Measurements from ENCODE around the gene UTP3. TPM values are rescaled to one million over a fixed set of nuclear protein-coding genes. Genes with fewer than 3 reads are reported as not detected.
"Not testable (repeated sequence)": the region's sequence is repeated elsewhere in the genome, so short reads cannot be mapped to it uniquely, and the experiment has no call there.

Gene UTP3
- total RNA-seq, 2 donors from 2014 or later, result 12.5 to 15.5 TPM

DNA sequence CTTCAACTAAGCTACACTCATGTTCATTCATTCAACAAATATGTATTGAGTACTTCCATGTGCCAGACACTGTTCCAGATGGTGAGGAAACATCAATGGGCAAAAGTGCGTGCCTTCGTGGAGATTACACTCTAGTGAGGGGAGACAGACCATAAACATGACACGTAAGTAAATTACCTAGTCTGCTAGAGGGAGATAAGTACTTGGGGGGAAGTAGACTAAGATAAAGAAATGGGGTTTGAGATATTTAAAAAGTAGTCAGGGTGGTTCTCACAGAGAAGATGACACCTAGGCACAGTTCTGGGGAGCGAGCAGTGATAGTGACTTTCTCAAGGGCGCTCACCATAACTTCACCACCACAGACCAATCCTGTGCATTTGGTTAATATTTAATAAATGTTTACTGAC lies 33.7 kb upstream of the UTP3 start:
- 29 to 36% methylated on average over 5 of the region's 5 CpGs for WGBS, 2 donors
- TF ChIP-seq, protein P1, sequence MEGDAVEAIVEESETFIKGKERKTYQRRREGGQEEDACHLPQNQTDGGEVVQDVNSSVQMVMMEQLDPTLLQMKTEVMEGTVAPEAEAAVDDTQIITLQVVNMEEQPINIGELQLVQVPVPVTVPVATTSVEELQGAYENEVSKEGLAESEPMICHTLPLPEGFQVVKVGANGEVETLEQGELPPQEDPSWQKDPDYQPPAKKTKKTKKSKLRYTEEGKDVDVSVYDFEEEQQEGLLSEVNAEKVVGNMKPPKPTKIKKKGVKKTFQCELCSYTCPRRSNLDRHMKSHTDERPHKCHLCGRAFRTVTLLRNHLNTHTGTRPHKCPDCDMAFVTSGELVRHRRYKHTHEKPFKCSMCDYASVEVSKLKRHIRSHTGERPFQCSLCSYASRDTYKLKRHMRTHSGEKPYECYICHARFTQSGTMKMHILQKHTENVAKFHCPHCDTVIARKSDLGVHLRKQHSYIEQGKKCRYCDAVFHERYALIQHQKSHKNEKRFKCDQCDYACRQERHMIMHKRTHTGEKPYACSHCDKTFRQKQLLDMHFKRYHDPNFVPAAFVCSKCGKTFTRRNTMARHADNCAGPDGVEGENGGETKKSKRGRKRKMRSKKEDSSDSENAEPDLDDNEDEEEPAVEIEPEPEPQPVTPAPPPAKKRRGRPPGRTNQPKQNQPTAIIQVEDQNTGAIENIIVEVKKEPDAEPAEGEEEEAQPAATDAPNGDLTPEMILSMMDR (IDR thresholded peaks at IDR 0.05), result no peak
- TF ChIP-seq POLR2A (IDR thresholded peaks at IDR 0.05), result no peak
- Histone ChIP-seq H3K4me3 (no peak overlapping the region), H3K9me3 (no peaks in the 10 kb centered on the region), H3K36me3 (replicated peaks in 1 of 2; ENCODE audit: insufficient read depth in 1 of 2, low read depth in 2 of 2) (no peaks in the 10 kb centered on the region), H3K27me3 (no peaks in the 10 kb centered on the region), H3K4me1 (no peaks in the 10 kb centered on the region), H3K27ac (no peak overlapping the region)
- no peak for DNase-seq
- ATAC-seq, result no peak
- intact Hi-C loops (cut with DNase I), result no loop called here

GRCh38 chr4:70657326-70657725 lies 31.0 kb upstream of the UTP3 start:
- no peaks in the 10 kb centered on the region for H3K36me3 ChIP-seq (replicated peaks in 1 of 2; ENCODE audit: insufficient read depth in 1 of 2, low read depth in 2 of 2)
- intact Hi-C loops (cut with DNase I), result no loop called here
- no peak overlapping the region for H3K27ac ChIP-seq
- no peaks in the 10 kb centered on the region for H3K27me3 ChIP-seq
- no peak for TF ChIP-seq POLR2A (IDR thresholded peaks at IDR 0.05)
- TF ChIP-seq, protein P1 (IDR thresholded peaks at IDR 0.05), result no peak
- no peaks in the 10 kb centered on the region for H3K4me1 ChIP-seq
- H3K9me3 ChIP-seq, result no peaks in the 10 kb centered on the region
- H3K4me3 ChIP-seq, result no peak overlapping the region
- DNase-seq, result no peak
- no peak for ATAC-seq
- 74 to 83% methylated on average over 5 of the region's 5 CpGs for WGBS, 2 donors

GRCh38 chr4:70658418-70658817 lies 29.9 kb upstream of the UTP3 start:
- no peak overlapping the region for H3K27ac ChIP-seq
- ATAC-seq, result no peak
- intact Hi-C loops (cut with DNase I), result no loop called here
- H3K4me3 ChIP-seq, result no peak overlapping the region
- 55 to 59% methylated on average over 3 of the region's 3 CpGs for WGBS, 2 donors
- DNase-seq, result no peak
- no peaks in the 10 kb centered on the region for H3K27me3 ChIP-seq
- TF ChIP-seq POLR2A (IDR thresholded peaks at IDR 0.05), result no peak
- TF ChIP-seq, protein P1 (IDR thresholded peaks at IDR 0.05), result no peak
- no peaks in the 10 kb centered on the region for H3K4me1 ChIP-seq
- H3K9me3 ChIP-seq, result no peaks in the 10 kb centered on the region
- H3K36me3 ChIP-seq (replicated peaks in 1 of 2; ENCODE audit: insufficient read depth in 1 of 2, low read depth in 2 of 2), result no peaks in the 10 kb centered on the region

DNA sequence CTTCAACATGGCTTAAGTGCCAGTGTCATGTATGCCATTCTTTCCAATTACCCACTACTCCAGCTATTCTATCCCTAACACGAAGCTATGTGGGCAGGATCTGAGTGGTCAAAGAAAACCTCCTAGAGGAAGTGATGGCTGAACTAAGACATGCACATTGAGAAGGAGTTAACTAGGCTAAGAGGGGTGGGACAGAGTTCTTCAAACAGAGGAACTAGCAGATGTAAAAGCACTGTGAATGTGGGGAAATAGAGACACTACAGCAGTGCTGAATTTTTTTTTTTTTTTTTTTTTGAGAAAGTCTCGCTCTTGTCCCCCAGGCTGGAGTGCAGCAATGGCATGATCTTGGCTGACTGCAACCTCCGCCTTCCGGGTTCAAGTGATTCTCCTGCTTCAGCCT lies 28.2 kb upstream of the UTP3 start:
- DNase-seq (no peak), ATAC-seq (no peak)
- intact Hi-C loops (cut with DNase I), result no loop called here
- Histone ChIP-seq H3K36me3 (replicated peaks in 1 of 2; ENCODE audit: insufficient read depth in 1 of 2, low read depth in 2 of 2) (no peaks in the 10 kb centered on the region), H3K9me3 (no peaks in the 10 kb centered on the region), H3K27ac (no peak overlapping the region), H3K4me1 (no peaks in the 10 kb centered on the region), H3K4me3 (no peak overlapping the region), H3K27me3 (no peaks in the 10 kb centered on the region)
- TF ChIP-seq, protein P1 (IDR thresholded peaks at IDR 0.05), result no peak
- no peak for TF ChIP-seq POLR2A (IDR thresholded peaks at IDR 0.05)
- WGBS, 2 donors, result 75 to 79% methylated on average over 4 of the region's 4 CpGs

DNA sequence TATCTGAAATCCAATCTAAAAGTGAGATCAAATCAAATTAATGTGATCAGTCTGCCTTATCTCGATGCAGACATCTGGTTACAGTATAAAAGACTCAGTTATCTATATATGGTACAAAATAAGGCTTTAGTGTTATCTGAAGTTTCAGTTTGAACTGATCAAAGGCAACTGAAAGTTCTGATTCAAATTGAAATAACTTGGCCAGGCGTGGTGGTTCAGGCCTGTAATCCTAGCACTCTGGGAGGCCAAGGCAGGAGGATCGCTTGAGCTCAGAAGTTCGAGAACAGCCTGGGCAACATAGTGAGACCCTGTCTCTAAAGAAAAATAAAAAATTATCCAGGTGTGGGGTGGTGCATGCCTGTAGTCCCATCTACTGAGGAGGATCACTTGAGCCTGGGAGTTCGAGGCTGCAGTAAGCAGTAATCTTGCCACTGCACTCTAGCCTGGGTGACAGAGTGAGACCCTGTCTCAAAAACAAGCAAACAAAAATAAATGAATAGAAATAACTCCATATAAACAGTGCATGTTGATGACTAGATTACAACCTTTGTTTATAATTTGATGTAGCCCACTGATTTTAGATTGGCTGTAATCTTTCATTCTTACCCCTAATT lies 26.9 kb upstream of the UTP3 start:
- ATAC-seq; H3K4me3 ChIP-seq; H3K4me1 ChIP-seq; H3K9me3 ChIP-seq; intact Hi-C loops (cut with DNase I); H3K27me3 ChIP-seq; H3K27ac ChIP-seq; DNase-seq; H3K36me3 ChIP-seq (replicated peaks in 1 of 2; ENCODE audit: insufficient read depth in 1 of 2, low read depth in 2 of 2): not testable (repeated sequence)
- WGBS, 2 donors, result 75 to 78% methylated on average over 5 of the region's 5 CpGs
